Right renal pelvis (tissue), 4 donors: ENCODE results near the gene PTCD1. TPM values are rescaled to one million over a fixed set of nuclear protein-coding genes. Genes with fewer than 3 reads are reported as not detected.
"Not testable (repeated sequence)": the region's sequence is repeated elsewhere in the genome, so short reads cannot be mapped to it uniquely, and the experiment has no call there.

ENCODE experiments used
- DNase-seq, 4 donors: peaks; one replicate each; pipeline ENCODE4 v3.0.0-alpha.2; 2013; ENCODE audit warnings: low read depth in 4 of 4, low spot score in 3 of 4, missing footprints in 1 of 4
- polyA plus RNA-seq, 4 donors: library from polyadenylated mRNA; unstranded; fragments of 120-200 nt; gene quantifications; one replicate each; pipeline ENCODE4 v1.2.1, GENCODE V29; 2013; ENCODE audit not compliant: insufficient read length in 4 of 4

The PTCD1 gene
- polyA plus RNA-seq, 4 donors, result 3.7 to 6.1 (median 4.5) TPM

- no peak for DNase-seq
Measured at GRCh38 chr7:99390941-99391602, 47.5 kb downstream of the PTCD1 start.

- no peak for DNase-seq
Measured at GRCh38 chr7:99389772-99390171, 48.8 kb downstream of the PTCD1 start.

GRCh38 chr7:99387912-99388311, 50.7 kb downstream of the PTCD1 start:
- no peak for DNase-seq

GRCh38 chr7:99387239-99387635, 51.4 kb downstream of the PTCD1 start:
- not testable (repeated sequence) for DNase-seq

GRCh38 chr7:99386584-99387238, 51.9 kb downstream of the PTCD1 start:
- no peak for DNase-seq

GRCh38 chr7:99385564-99385963, 53.0 kb downstream of the PTCD1 start:
- DNase-seq, result no peak

GRCh38 chr7:99384523-99384922, 54.1 kb downstream of the PTCD1 start:
- no peak for DNase-seq

GRCh38 chr7:99383791-99384370, 54.7 kb downstream of the PTCD1 start:
- DNase-seq, result no peak

- no peak for DNase-seq
Measured at GRCh38 chr7:99383203-99383602, 55.4 kb downstream of the PTCD1 start.

- no peak for DNase-seq
Measured at GRCh38 chr7:99381664-99382075, 56.9 kb downstream of the PTCD1 start.

- no peak for DNase-seq
Measured at GRCh38 chr7:99380823-99381663, 57.6 kb downstream of the PTCD1 start.

- no peak for DNase-seq
Measured at GRCh38 chr7:99380032-99380822, 58.4 kb downstream of the PTCD1 start.

GRCh38 chr7:99379693-99380031, 58.9 kb downstream of the PTCD1 start:
- not testable (repeated sequence) for DNase-seq

GRCh38 chr7:99379043-99379577, 59.5 kb downstream of the PTCD1 start:
- no peak for DNase-seq

GRCh38 chr7:99375070-99375807, 63.4 kb downstream of the PTCD1 start:
- no peak for DNase-seq

GRCh38 chr7:99374111-99375064, 64.2 kb downstream of the PTCD1 start, which contains the start of gene ARPC1B:
ARPC1B (plus strand) TSS chr7:99374730; CDS start chr7:99385715, 10,985 bp downstream.
- no peak for DNase-seq

- no peak for DNase-seq
Measured at GRCh38 chr7:99373091-99374066, 65.2 kb downstream of the PTCD1 start.
